Muscle layer of colon (tissue), 2 donors: ENCODE results near the gene SLC12A8.

Source experiments
- H3K27ac ChIP-seq: one replicate; pipeline ENCODE4 v1.7.0; 2013; ENCODE audit warnings: low read depth, mild to moderate bottlenecking, low read length, moderate library complexity
- H3K27me3 ChIP-seq, 2 donors: one replicate each; pipeline ENCODE4 v1.7.0; 2013; ENCODE audit warnings: low read length in 2 of 2, mild to moderate bottlenecking in 2 of 2; ENCODE audit not compliant: insufficient read depth in 2 of 2, control insufficient read depth in 1 of 2
- H3K36me3 ChIP-seq: one replicate; pipeline ENCODE4 v1.7.0; 2013; ENCODE audit warnings: mild to moderate bottlenecking, low read length; ENCODE audit not compliant: insufficient read depth
- H3K4me1 ChIP-seq: one replicate; pipeline ENCODE4 v1.7.0; 2013; ENCODE audit warnings: mild to moderate bottlenecking, low read length; ENCODE audit not compliant: insufficient read depth
- H3K4me3 ChIP-seq, 2 donors: one replicate each; pipeline ENCODE4 v1.7.0; 2013; ENCODE audit warnings: low read length in 2 of 2, low read depth in 1 of 2, mild to moderate bottlenecking in 1 of 2, moderate library complexity in 1 of 2
- H3K9ac ChIP-seq: one replicate; pipeline ENCODE4 v1.7.0; 2013; ENCODE audit warnings: low read length
- H3K9me3 ChIP-seq: one replicate; pipeline ENCODE4 v1.7.0; 2013; ENCODE audit warnings: mild to moderate bottlenecking, low read length
- donor health status: abdominal sarcoma.
- donor health status: Adenocarcinoma of cecum.

SLC12A8 gene

DNA sequence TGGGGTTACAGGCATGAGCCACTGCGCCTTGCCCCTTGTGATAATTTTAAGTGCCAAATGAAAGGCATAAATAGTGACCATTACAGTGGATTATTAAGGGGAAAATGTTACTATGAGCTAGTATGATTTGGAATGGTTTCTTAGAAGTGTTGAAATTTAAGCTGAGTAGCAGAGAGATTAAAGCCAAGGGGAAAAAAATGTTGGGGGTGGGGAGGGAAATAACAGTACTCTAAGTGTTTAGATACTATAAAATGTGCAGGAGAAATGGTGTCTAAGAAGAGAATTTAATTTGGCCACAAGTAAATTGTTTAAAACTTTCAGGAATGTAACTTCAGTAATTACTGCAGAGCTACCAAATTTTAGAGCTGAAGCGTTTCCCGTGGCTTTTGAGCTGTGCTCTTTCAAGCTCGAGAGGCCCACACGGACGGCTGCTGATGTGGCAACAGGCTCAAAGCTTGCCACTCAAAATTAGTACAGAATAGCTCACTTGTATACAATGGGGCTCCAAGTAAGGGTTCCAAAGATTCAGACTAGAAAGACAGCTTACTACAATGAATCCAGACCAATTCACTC lies 23.9 kb upstream of the SLC12A8 start:
- Histone ChIP-seq H3K9me3 (no peaks in the 10 kb centered on the region), H3K36me3 (peaks cover 16% of the 10 kb centered on the region), H3K27ac (no peak overlapping the region), H3K9ac (no peak overlapping the region), H3K4me1 (no peaks in the 10 kb centered on the region), H3K4me3 (no peak overlapping the region), H3K27me3 (no peaks in the 10 kb centered on the region)

GRCh38 chr3:125234831-125235230 lies 22.3 kb upstream of the SLC12A8 start:
- no peak overlapping the region for H3K4me3 ChIP-seq
- H3K27ac ChIP-seq: no peak overlapping the region
- H3K27me3 ChIP-seq: no peaks in the 10 kb centered on the region
- H3K4me1 ChIP-seq: no peaks in the 10 kb centered on the region
- peaks cover 16% of the 10 kb centered on the region for H3K36me3 ChIP-seq
- no peak overlapping the region for H3K9ac ChIP-seq
- no peaks in the 10 kb centered on the region for H3K9me3 ChIP-seq

GRCh38 chr3:125232401-125232800 lies 19.9 kb upstream of the SLC12A8 start:
- Histone ChIP-seq H3K9ac (no peak overlapping the region), H3K36me3 (peaks cover 16% of the 10 kb centered on the region), H3K4me1 (no peaks in the 10 kb centered on the region), H3K27me3 (no peaks in the 10 kb centered on the region), H3K9me3 (no peaks in the 10 kb centered on the region), H3K4me3 (no peak overlapping the region), H3K27ac (no peak overlapping the region)

- H3K9me3 ChIP-seq: no peaks in the 10 kb centered on the region
- H3K27ac ChIP-seq: no peak overlapping the region
- no peaks in the 10 kb centered on the region for H3K4me1 ChIP-seq
- no peak overlapping the region for H3K4me3 ChIP-seq
- no peaks in the 10 kb centered on the region for H3K27me3 ChIP-seq
- H3K9ac ChIP-seq: no peak overlapping the region
- H3K36me3 ChIP-seq: peaks cover 16% of the 10 kb centered on the region
These were observed 19.3 kb upstream of the SLC12A8 start for GRCh38 chr3:125231895-125232294.

- H3K9me3 ChIP-seq: no peaks in the 10 kb centered on the region
- peaks cover 16% of the 10 kb centered on the region for H3K36me3 ChIP-seq
- H3K27me3 ChIP-seq: no peaks in the 10 kb centered on the region
- no peaks in the 10 kb centered on the region for H3K4me1 ChIP-seq
- no peak overlapping the region for H3K9ac ChIP-seq
- no peak overlapping the region for H3K4me3 ChIP-seq
- H3K27ac ChIP-seq: no peak overlapping the region
These were observed 17.2 kb upstream of the SLC12A8 start for GRCh38 chr3:125229707-125230106.

DNA sequence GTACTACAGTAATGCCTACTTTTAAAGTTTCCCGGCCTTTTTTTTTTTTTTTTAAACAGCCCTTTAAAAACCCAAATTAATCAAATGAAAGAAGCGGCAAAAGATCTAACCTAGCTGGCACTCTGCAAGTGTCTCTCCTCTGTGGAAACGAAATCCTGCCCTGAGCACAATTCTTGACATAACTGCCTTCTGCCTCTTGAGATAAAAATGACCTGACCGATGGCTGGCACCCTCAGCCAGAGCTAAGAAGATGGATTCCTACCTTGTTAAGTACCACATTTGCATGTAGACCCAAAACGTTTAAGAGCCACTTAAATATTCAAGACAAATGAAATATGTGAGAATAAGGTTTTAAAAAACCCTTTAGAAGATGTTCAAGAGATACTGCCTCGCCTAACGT lies 16.6 kb upstream of the SLC12A8 start:
- H3K9ac ChIP-seq: no peak overlapping the region
- no peaks in the 10 kb centered on the region for H3K4me1 ChIP-seq
- H3K27me3 ChIP-seq: no peaks in the 10 kb centered on the region
- no peaks in the 10 kb centered on the region for H3K9me3 ChIP-seq
- no peak overlapping the region for H3K27ac ChIP-seq
- no peak overlapping the region for H3K4me3 ChIP-seq
- peaks cover 16% of the 10 kb centered on the region for H3K36me3 ChIP-seq

- Histone ChIP-seq H3K27ac (no peak overlapping the region), H3K36me3 (no peaks in the 10 kb centered on the region), H3K4me3 (no peak overlapping the region), H3K9me3 (no peaks in the 10 kb centered on the region), H3K27me3 (no peaks in the 10 kb centered on the region), H3K9ac (no peak overlapping the region), H3K4me1 (no peaks in the 10 kb centered on the region)
These were observed 9.3 kb upstream of the SLC12A8 start for GRCh38 chr3:125221831-125222230.

DNA sequence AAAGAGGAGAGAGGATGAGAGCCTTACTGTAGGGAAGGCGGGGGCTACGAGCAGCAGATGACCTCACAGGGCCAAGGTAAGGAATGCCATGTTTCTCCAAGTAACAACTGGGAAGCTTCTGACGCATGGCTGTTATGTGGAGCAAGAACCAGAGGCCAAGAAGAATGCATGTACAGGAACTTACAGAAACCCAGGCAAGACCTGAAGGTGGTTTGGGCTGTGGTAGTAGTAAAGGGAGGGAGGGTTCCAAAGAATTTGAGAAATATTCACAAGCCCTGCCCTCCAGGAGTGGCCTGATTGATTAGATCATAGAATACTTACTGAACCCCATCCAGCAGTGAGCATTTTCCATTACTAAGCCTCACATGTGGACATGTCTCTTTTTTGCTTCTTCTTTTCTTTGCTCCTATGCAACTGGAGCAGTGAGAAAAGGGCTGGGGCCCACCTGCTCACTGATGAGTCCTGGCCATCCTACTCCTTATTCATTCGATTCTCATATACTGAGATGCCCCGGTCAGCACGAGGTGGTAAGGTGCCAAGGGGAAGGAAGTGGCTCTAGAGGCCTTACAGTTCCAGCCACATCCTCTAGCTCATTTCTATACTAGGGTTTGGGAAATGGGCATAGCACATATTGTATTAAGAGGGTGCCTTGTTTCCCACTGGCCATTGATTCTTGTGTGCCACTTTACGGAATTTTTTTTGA lies 8.3 kb upstream of the SLC12A8 start:
- Histone ChIP-seq H3K36me3 (no peaks in the 10 kb centered on the region), H3K9ac (no peak overlapping the region), H3K4me3 (no peak overlapping the region), H3K27ac (no peak overlapping the region), H3K4me1 (no peaks in the 10 kb centered on the region), H3K9me3 (no peaks in the 10 kb centered on the region), H3K27me3 (no peaks in the 10 kb centered on the region)

DNA sequence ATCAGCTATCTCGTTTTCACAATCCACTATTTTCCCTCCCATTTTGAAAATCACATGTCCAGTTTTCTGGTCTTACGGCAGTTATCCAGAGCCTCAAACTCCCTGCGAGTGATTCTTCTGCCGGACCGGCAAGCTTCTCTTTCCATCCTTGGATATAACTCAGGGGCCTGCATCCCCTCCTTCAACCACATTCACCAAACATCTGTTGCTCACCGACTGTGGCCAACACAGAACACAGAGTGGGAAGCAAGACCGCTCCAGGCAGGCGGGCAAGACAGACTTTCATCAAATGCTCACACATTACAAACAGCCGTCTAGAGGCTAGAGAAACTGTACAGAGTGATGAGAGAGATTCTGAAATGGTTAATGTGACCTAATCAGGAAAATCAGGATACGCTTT lies 7.6 kb upstream of the SLC12A8 start:
- no peak overlapping the region for H3K4me3 ChIP-seq
- no peak overlapping the region for H3K27ac ChIP-seq
- H3K27me3 ChIP-seq: no peaks in the 10 kb centered on the region
- H3K36me3 ChIP-seq: no peaks in the 10 kb centered on the region
- no peaks in the 10 kb centered on the region for H3K9me3 ChIP-seq
- H3K9ac ChIP-seq: no peak overlapping the region
- H3K4me1 ChIP-seq: no peaks in the 10 kb centered on the region

- Histone ChIP-seq H3K27me3 (peaks cover 0 to 8% of the 10 kb centered on the region in 2 donors), H3K27ac (no peak overlapping the region), H3K36me3 (no peaks in the 10 kb centered on the region), H3K4me3 (no peak overlapping the region), H3K4me1 (no peaks in the 10 kb centered on the region), H3K9ac (no peak overlapping the region), H3K9me3 (no peaks in the 10 kb centered on the region)
These were observed 6.7 kb upstream of the SLC12A8 start for GRCh38 chr3:125219261-125219701.

- H3K36me3 ChIP-seq: no peaks in the 10 kb centered on the region
- H3K4me3 ChIP-seq: no peak overlapping the region
- no peaks in the 10 kb centered on the region for H3K4me1 ChIP-seq
- no peaks in the 10 kb centered on the region for H3K9me3 ChIP-seq
- H3K9ac ChIP-seq: no peak overlapping the region
- peaks cover 27 to 30% of the 10 kb centered on the region in 2 donors for H3K27me3 ChIP-seq
- H3K27ac ChIP-seq: no peak overlapping the region
These were observed 2.2 kb upstream of the SLC12A8 start for GRCh38 chr3:125214738-125215137.
